ENCODE data around the gene ADCY1.
"Not testable (repeated sequence)": the region's sequence is repeated elsewhere in the genome, so short reads cannot be mapped to it uniquely, and the experiment has no call there.

The ADCY1 gene

DNA sequence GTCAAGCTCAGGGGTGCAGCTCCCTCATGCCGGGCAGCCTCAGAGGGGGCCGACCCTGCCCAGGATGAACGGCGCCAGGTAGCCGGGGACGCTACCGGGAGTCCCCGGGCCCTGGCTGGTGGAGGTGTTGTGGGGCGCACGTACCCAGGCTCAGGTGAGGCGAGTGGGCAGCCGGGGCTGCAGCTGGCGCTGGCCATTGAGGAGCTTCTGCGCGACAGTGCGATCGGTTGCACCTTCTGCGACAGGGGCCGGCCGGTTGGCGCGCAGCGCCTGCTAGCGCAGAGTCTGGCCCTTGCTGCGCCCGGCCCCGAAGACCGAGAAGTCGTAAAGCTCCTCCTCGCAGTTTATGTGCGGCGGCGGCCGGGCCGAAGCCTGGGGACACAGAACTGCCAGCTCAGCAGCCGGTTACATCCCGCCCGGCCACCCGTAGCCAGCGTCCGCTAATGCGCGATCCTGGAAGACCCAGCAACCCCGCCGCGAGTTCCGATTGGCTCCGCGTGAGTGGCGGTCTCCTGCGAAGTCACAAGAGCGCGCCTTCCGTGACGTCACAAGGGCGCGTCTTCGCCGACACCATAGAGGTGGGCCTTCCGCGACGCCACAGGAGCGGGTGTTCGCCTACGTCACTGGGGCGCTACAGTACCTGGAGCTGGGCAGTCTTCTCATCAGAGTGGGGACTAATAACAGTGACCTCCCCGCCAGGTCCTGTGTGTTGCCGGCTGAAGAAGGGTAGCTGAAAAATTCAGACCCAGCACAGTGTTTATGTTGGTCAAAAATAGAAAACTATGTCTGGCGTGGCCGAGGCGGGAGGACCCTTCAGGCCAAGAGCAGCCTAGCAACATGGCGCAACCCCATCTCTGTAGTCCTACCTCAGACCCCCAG, 194.6 kb downstream of the ADCY1 start:
- DNase-seq = peak; percentile 98

DNA sequence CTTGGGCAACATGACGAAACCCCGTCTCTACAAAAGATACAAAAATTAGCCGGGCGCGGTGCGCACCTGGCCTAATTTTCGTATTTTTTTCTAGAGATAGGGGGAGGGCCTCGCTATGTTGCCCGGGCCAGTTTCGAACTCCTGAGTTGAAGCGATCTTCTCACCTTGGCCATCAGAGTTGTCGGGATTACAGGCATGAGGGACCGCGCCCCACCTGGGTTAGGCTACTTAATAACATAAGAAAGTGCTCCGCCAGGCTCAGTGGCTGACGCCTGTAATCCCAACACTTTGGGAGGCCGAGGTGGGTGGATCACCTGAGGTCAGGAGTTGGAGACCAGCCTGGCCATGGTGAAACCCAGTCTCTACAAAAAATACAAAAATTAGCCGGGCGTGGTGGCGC, 195.5 kb downstream of the ADCY1 start:
- not testable (repeated sequence) for DNase-seq
